ENCODE results near the gene GTPBP8.

GRCh38 chr3:112976001-112976400 lies 14.8 kb upstream of the GTPBP8 start:
- TF ChIP-seq EP300 (conservative IDR thresholded peaks at IDR 0.05; ENCODE audit: poor library complexity, severe bottlenecking), result no peak
- no peak for TF ChIP-seq EZH2 (IDR thresholded peaks at IDR 0.05; ENCODE audit: borderline replicate concordance, insufficient read depth, low read length, poor library complexity, severe bottlenecking)
- no peak for TF ChIP-seq CTCF (IDR thresholded peaks at IDR 0.05; ENCODE audit: poor library complexity, severe bottlenecking)
- TF ChIP-seq POLR2AphosphoS5 (IDR thresholded peaks at IDR 0.05), result no peak

Measured in neural cell (in vitro differentiated cells).